Measurements from ENCODE around the gene NARF. TPM values are rescaled to one million over a fixed set of nuclear protein-coding genes. Genes with fewer than 3 reads are reported as not detected.

NARF gene
- total RNA-seq, 1 experiment from 2014 or later: 20.6 TPM

- TF ChIP-seq, protein P1, sequence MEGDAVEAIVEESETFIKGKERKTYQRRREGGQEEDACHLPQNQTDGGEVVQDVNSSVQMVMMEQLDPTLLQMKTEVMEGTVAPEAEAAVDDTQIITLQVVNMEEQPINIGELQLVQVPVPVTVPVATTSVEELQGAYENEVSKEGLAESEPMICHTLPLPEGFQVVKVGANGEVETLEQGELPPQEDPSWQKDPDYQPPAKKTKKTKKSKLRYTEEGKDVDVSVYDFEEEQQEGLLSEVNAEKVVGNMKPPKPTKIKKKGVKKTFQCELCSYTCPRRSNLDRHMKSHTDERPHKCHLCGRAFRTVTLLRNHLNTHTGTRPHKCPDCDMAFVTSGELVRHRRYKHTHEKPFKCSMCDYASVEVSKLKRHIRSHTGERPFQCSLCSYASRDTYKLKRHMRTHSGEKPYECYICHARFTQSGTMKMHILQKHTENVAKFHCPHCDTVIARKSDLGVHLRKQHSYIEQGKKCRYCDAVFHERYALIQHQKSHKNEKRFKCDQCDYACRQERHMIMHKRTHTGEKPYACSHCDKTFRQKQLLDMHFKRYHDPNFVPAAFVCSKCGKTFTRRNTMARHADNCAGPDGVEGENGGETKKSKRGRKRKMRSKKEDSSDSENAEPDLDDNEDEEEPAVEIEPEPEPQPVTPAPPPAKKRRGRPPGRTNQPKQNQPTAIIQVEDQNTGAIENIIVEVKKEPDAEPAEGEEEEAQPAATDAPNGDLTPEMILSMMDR (IDR thresholded peaks at IDR 0.05; ENCODE audit: unreplicated experiment): no peak
- H3K9me3 Mint-ChIP-seq (ENCODE audit: unreplicated experiment): no peaks in the 10 kb centered on the region
- BruUV-seq (replicated peaks): no TSS peak
- intact Hi-C loops (cut with micrococcal nuclease): no loop called here
- CTCF ChIA-PET: no interaction called here
- no peaks in the 10 kb centered on the region for H3K27me3 Mint-ChIP-seq (ENCODE audit: insufficient read depth, unreplicated experiment)
- H3K4me1 Mint-ChIP-seq (ENCODE audit: insufficient read depth, unreplicated experiment): peaks cover 31% of the 10 kb centered on the region
- H3K4me3 Mint-ChIP-seq (ENCODE audit: unreplicated experiment): no peak overlapping the region
- H3K27ac Mint-ChIP-seq (ENCODE audit: low read depth, unreplicated experiment): no peak overlapping the region
- POLR2A ChIA-PET: interaction anchor here (1.3 kb wide), 1 partner anchor 40 kb away, joined by 3 read pairs; the partner anchor contains the start of gene CYBC1
- no peak for DNase-seq (ENCODE audit: unreplicated experiment)
- H3K36me3 Mint-ChIP-seq (ENCODE audit: insufficient read depth, unreplicated experiment): peaks cover 22% of the 10 kb centered on the region
These were observed 32.1 kb downstream of the NARF start for GRCh38 chr17:82490512-82491195.

DNA sequence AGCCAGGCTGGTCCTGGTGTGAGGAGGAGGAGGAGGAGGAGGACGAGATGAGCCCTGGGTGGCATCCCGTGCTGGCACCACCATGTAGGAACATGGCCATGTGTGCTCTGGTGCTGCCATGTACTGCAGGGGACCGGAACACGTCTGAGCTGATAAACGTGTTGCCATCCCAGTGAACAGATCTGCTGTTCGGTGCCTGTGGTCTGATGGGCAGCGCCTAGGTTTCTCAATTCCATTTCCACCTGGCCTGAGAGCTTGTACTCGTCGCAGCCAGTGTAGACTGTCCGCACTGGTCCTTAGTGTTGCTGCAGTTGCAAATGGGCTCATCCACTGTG is 32.6 kb downstream of the NARF start:
- POLR2A ChIA-PET: interaction anchor here (1.3 kb wide), 1 partner anchor 40 kb away, joined by 3 read pairs; the partner anchor contains the start of gene CYBC1
- no peaks in the 10 kb centered on the region for H3K27me3 Mint-ChIP-seq (ENCODE audit: insufficient read depth, unreplicated experiment)
- CTCF ChIA-PET: no interaction called here
- no peak overlapping the region for H3K27ac Mint-ChIP-seq (ENCODE audit: low read depth, unreplicated experiment)
- H3K36me3 Mint-ChIP-seq (ENCODE audit: insufficient read depth, unreplicated experiment): peaks cover 22% of the 10 kb centered on the region
- intact Hi-C loops (cut with micrococcal nuclease): no loop called here
- no peaks in the 10 kb centered on the region for H3K9me3 Mint-ChIP-seq (ENCODE audit: unreplicated experiment)
- H3K4me3 Mint-ChIP-seq (ENCODE audit: unreplicated experiment): no peak overlapping the region
- peaks cover 32% of the 10 kb centered on the region for H3K4me1 Mint-ChIP-seq (ENCODE audit: insufficient read depth, unreplicated experiment)
- TF ChIP-seq, protein P1 (IDR thresholded peaks at IDR 0.05; ENCODE audit: unreplicated experiment): no peak
- no TSS peak for BruUV-seq (replicated peaks)
- no peak for DNase-seq (ENCODE audit: unreplicated experiment)

DNA sequence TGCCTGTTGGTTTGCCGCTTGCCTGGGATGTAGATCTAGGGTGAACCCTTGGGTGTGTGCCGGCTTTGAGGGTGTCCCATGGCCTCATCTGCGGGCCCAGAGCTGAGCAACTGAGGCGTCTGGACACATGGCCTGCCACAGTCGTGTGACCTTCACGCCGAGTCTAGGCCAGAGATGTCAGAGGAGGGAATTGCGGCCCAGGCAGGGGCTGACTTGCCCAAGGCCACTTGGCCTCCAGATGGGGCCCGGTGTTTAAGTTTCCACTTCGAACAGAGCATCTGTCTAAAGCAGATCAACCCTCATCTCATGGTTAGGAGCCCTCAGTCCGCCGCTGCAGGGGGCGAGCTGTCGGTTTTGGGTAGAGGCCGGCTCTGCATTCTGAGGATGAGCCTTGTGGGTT is 33.0 kb downstream of the NARF start:
- Mint-ChIP-seq H3K4me1 (ENCODE audit: insufficient read depth, unreplicated experiment) (peaks cover 31% of the 10 kb centered on the region), H3K27me3 (ENCODE audit: insufficient read depth, unreplicated experiment) (no peaks in the 10 kb centered on the region), H3K27ac (ENCODE audit: low read depth, unreplicated experiment) (no peak overlapping the region), H3K9me3 (ENCODE audit: unreplicated experiment) (no peaks in the 10 kb centered on the region), H3K36me3 (ENCODE audit: insufficient read depth, unreplicated experiment) (peaks cover 22% of the 10 kb centered on the region), H3K4me3 (ENCODE audit: unreplicated experiment) (no peak overlapping the region)
- POLR2A ChIA-PET: interaction anchor here (1.1 to 7.0 kb wide), 4 partner anchors 29 to 41 kb away, joined by 3 to 128 read pairs (median 34); partner anchors contain the start of genes CYBC1 and FOXK2
- TF ChIP-seq, protein P1 (IDR thresholded peaks at IDR 0.05; ENCODE audit: unreplicated experiment): no peak
- BruUV-seq (replicated peaks): no TSS peak
- DNase-seq (ENCODE audit: unreplicated experiment): no peak
- CTCF ChIA-PET: interaction anchor here (0.6 kb wide), 2 partner anchors 9 to 37 kb away, joined by 3 to 6 read pairs; no protein-coding TSS in a partner anchor
- intact Hi-C loops (cut with micrococcal nuclease): no loop called here

GRCh38 chr17:82492643-82493225 is 34.2 kb downstream of the NARF start:
- DNase-seq (ENCODE audit: unreplicated experiment): peak; percentile 80
- CTCF ChIA-PET: interaction anchor here (0.7 to 1.2 kb wide), 5 partner anchors 10 to 58 kb away, joined by 3 to 7 read pairs (median 4); no protein-coding TSS in a partner anchor
- H3K27ac Mint-ChIP-seq (ENCODE audit: low read depth, unreplicated experiment): peak overlapping the region; percentile 87
- peak overlapping the region; percentile 36 for H3K4me3 Mint-ChIP-seq (ENCODE audit: unreplicated experiment)
- H3K36me3 Mint-ChIP-seq (ENCODE audit: insufficient read depth, unreplicated experiment): peaks cover 17% of the 10 kb centered on the region
- no peaks in the 10 kb centered on the region for H3K27me3 Mint-ChIP-seq (ENCODE audit: insufficient read depth, unreplicated experiment)
- H3K9me3 Mint-ChIP-seq (ENCODE audit: unreplicated experiment): no peaks in the 10 kb centered on the region
- no TSS peak for BruUV-seq (replicated peaks)
- H3K4me1 Mint-ChIP-seq (ENCODE audit: insufficient read depth, unreplicated experiment): peaks cover 34% of the 10 kb centered on the region
- TF ChIP-seq, protein P1 (IDR thresholded peaks at IDR 0.05; ENCODE audit: unreplicated experiment): no peak
- POLR2A ChIA-PET: interaction anchor here (0.6 to 7.0 kb wide), 9 partner anchors 12 to 383 kb away, joined by 3 to 128 read pairs (median 3); partner anchors contain the start of gene FOXK2
- intact Hi-C loops (cut with micrococcal nuclease): no loop called here

Measured in MCF 10A (cell line).